Fibroblast of lung (primary cell): ENCODE results near the gene NCK2.

ENCODE experiments used
- EZH2 ChIP-seq: IDR thresholded peaks from 2 replicates; pipeline ENCODE4 v1.5.1; 2012; ENCODE audit warnings: low read length, control low read depth, mild to moderate bottlenecking; ENCODE audit errors: missing control alignments
- TF ChIP-seq, protein P1 (sequence below), 2 donors: IDR thresholded peaks in 1 of 2; conservative IDR thresholded peaks in 1 of 2; 1 replicate in 1 of 2; 2 replicates in 1 of 2; pipeline ENCODE4 v1.5.1; 2011 to 2012; ENCODE audit warnings: low read length in 2 of 2, control low read depth in 1 of 2, inconsistent platforms in 1 of 2, low read depth in 1 of 2, mild to moderate bottlenecking in 1 of 2

DNA sequence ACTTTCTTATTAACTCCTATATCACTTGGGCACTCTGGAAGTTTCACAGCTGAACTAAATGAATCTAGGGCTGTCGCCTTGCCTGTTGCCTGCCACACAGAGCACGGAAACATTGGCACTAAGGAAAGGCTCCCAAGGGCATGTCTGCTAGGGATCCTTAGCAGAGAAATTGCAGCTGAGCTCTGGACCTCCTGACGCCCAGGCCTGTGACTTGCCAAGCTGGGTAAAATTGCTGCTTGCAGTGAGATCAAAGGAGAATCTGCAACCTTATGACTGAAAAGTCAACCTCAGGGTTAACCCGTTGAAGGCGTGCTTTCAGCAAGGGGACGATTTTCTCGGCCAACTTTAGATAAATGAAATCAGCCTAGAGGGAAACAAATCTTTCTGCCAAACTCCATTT lies 189.8 kb downstream of the NCK2 start:
- no peak for TF ChIP-seq EZH2
- TF ChIP-seq, protein P1, sequence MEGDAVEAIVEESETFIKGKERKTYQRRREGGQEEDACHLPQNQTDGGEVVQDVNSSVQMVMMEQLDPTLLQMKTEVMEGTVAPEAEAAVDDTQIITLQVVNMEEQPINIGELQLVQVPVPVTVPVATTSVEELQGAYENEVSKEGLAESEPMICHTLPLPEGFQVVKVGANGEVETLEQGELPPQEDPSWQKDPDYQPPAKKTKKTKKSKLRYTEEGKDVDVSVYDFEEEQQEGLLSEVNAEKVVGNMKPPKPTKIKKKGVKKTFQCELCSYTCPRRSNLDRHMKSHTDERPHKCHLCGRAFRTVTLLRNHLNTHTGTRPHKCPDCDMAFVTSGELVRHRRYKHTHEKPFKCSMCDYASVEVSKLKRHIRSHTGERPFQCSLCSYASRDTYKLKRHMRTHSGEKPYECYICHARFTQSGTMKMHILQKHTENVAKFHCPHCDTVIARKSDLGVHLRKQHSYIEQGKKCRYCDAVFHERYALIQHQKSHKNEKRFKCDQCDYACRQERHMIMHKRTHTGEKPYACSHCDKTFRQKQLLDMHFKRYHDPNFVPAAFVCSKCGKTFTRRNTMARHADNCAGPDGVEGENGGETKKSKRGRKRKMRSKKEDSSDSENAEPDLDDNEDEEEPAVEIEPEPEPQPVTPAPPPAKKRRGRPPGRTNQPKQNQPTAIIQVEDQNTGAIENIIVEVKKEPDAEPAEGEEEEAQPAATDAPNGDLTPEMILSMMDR (conservative IDR thresholded peaks at IDR 0.05 in 1 of 2, IDR thresholded peaks at IDR 0.05 in 1 of 2; ENCODE audit: low read depth in 1 of 2, low read length in 2 of 2), result no peak
